HepG2 (cell line): ENCODE measurements around the gene ASTN2. TPM values are rescaled to one million over a fixed set of nuclear protein-coding genes. Genes with fewer than 3 reads are reported as not detected.

Source experiments
- ATAC-seq: fragments of 200-7000 bp; cut with Tn5 transposase; 3 replicates; pipeline ENCODE4 v1.9.1; 2020; ENCODE audit warnings: mild to moderate bottlenecking, moderate library complexity
- BruUV-seq: library from RNA; stranded (reverse); fragments of 400-500 nt; replicated peaks from 2 replicates; lab custom pipeline; 2021; lab: Mats Ljungman, UMichigan
- CTCF ChIA-PET: fragments of 300-600 bp; formaldehyde crosslinking; extraction: SDS; loops from one replicate; lab custom pipeline; 2021; ENCODE audit warnings: low total read pairs, inconsistent platforms, low intra/inter-chr PET ratio; lab: Yijun Ruan, JAX
- POLR2A ChIA-PET: fragments of 350-600 bp; sonication (Branson Sonifier 250); formaldehyde crosslinking; loops from one replicate; lab custom pipeline; 2020; ENCODE audit warnings: antibody characterized with exemption, inconsistent platforms; lab: Yijun Ruan, JAX
- DNase-seq: peaks from one replicate; pipeline ENCODE4 v3.0.0-alpha.2; 2015; ENCODE audit warnings: low spot score
- FAIRE-seq: peaks from 3 replicates; lab custom pipeline; 2011; peaks lifted over from hg19 to GRCh38; lab: Jason Lieb, UNC
- H2AFZ ChIP-seq: one replicate; pipeline ENCODE4 v1.6.1; 2011; ENCODE audit warnings: low read length, inconsistent platforms
- H3K27ac ChIP-seq: fragments of 300-600 bp; 3 replicates; pipeline ENCODE4 v1.8.0; 2011; ENCODE audit warnings: mixed run types, mild to moderate bottlenecking, mixed read lengths, low read length, inconsistent platforms; ENCODE audit not compliant: insufficient read depth; ENCODE audit errors: extremely low read length
- H3K27me3 ChIP-seq, 2 experiments: fragments of 200-600 bp in 1 of 2; 2 replicates in 1 of 2; 3 replicates in 1 of 2; pipeline versions ENCODE4 v1.6.0 to v1.8.0; 2011; ENCODE audit warnings: low read length in 2 of 2, mild to moderate bottlenecking in 2 of 2, moderate library complexity in 2 of 2, inconsistent platforms in 1 of 2; ENCODE audit not compliant: insufficient read depth in 2 of 2, control insufficient read depth in 1 of 2
- H3K36me3 ChIP-seq, 2 experiments: fragments of 200-600 bp in 1 of 2; replicated peaks in 1 of 2; 2 replicates in 1 of 2; 3 replicates in 1 of 2; pipeline versions ENCODE4 v1.5.1 to v1.8.0; 2011; ENCODE audit warnings: low read length in 2 of 2, inconsistent platforms in 1 of 2; ENCODE audit not compliant: insufficient read depth in 2 of 2, control insufficient read depth in 1 of 2
- H3K4me1 ChIP-seq: 2 replicates; pipeline ENCODE4 v1.5.1; 2012; ENCODE audit warnings: low read length, inconsistent platforms; ENCODE audit not compliant: insufficient read depth
- H3K4me2 ChIP-seq: 2 replicates; pipeline ENCODE4 v1.6.0; 2011; ENCODE audit warnings: low read depth, low read length, inconsistent platforms
- H3K4me3 ChIP-seq, 3 experiments: fragments of 200-600 bp in 1 of 3; sonication (generic), shearing (Covaris generic) in 1 of 3; replicated peaks in 1 of 3; 2 replicates each; pipeline ENCODE4 v1.5.1; 2011 to 2016; ENCODE audit warnings: low read length in 3 of 3, inconsistent platforms in 2 of 3, low read depth in 2 of 3, mild to moderate bottlenecking in 2 of 3, control low read depth in 1 of 3, mixed read lengths in 1 of 3; ENCODE audit not compliant: insufficient read depth in 1 of 3
- H3K79me2 ChIP-seq: one replicate; pipeline ENCODE4 v1.6.1; 2011; ENCODE audit warnings: low read length, inconsistent platforms; ENCODE audit not compliant: insufficient read depth
- H3K9ac ChIP-seq: 2 replicates; pipeline ENCODE4 v1.6.0; 2011; ENCODE audit warnings: mild to moderate bottlenecking, low read depth, low read length, inconsistent platforms; ENCODE audit not compliant: insufficient read depth
- H3K9me3 ChIP-seq: 2 replicates; pipeline ENCODE4 v1.5.1; 2012; ENCODE audit warnings: mild to moderate bottlenecking, low read length
- H4K20me1 ChIP-seq: 2 replicates; pipeline ENCODE4 v1.6.0; 2011; ENCODE audit warnings: inconsistent platforms, mild to moderate bottlenecking, low read length, moderate library complexity; ENCODE audit not compliant: insufficient read depth
- CEBPB ChIP-seq: IDR thresholded peaks from 2 replicates; pipeline ENCODE4 v1.6.1; 2011; ENCODE audit warnings: low read depth, low read length, improper control_type of control experiment, borderline replicate concordance
- GMEB2 ChIP-seq: IDR thresholded peaks from 2 replicates; pipeline ENCODE4 v1.6.1; 2016; ENCODE audit warnings: missing biosample characterization, missing genetic modification reagents, low read depth
- HBP1 ChIP-seq: IDR thresholded peaks from 2 replicates; pipeline ENCODE4 v1.6.1; 2016; ENCODE audit warnings: low read depth, control low read depth
- KDM5B ChIP-seq: sonication (generic); formaldehyde crosslinking; IDR thresholded peaks from 2 replicates; pipeline ENCODE4 v1.4.0; 2020; ENCODE audit warnings: missing genetic modification reagents, mild to moderate bottlenecking, borderline replicate concordance
- SAP130 ChIP-seq: IDR thresholded peaks from 2 replicates; pipeline ENCODE4 v1.6.1; 2016; ENCODE audit warnings: low read depth
- SPEN ChIP-seq: sonication (generic); formaldehyde crosslinking; IDR thresholded peaks from 2 replicates; pipeline ENCODE4 v1.5.1; 2020; ENCODE audit warnings: low read depth, mild to moderate bottlenecking, missing genetic modification reagents
- ZNF138 ChIP-seq: sonication (generic); formaldehyde crosslinking; IDR thresholded peaks from 2 replicates; pipeline ENCODE4 v1.5.0; 2020; ENCODE audit warnings: mild to moderate bottlenecking, low read depth, missing genetic modification reagents
- WGBS: methylation state at CpG from one replicate; pipeline ENCODE4 v1.1.6; 2017; ENCODE audit warnings: low lambda C conversion rate; 5-methylcytosine and 5-hydroxymethylcytosine counted together
- in situ Hi-C: cut with HindIII; loops from 2 replicates; pipeline ENCODE4 v1.10.0; 2017; ENCODE audit warnings: low pct_unique_long_range_greater_than_20kb; ENCODE audit not compliant: extremely low pct_ligation_motif_present
- intact Hi-C: fragments of 100-400 bp; cut with micrococcal nuclease; formaldehyde crosslinking; loops from one replicate; pipeline ENCODE4 v1.10.0; 2022; ENCODE audit not compliant: unreplicated experiment
- polyA plus RNA-seq, 8 experiments: library from polyadenylated mRNA; depleted of rRNA in 3 of 8; stranded (reverse) in 7 of 8; unstranded in 1 of 8; fragments of >200 nt; fragmentation: Illumina TruSeq in 4 of 8; extraction: Trizol in 4 of 8; gene quantifications; 2 replicates each; pipeline versions ENCODE4 v1.2.1 to v1.2.3, GENCODE V29; 2011 to 2016; ENCODE audit warnings: low read depth in 4 of 8, missing spikeins in 1 of 8, mixed read lengths in 1 of 8; ENCODE audit not compliant: insufficient read depth in 1 of 8
- total RNA-seq, 5 experiments: library from RNA; depleted of rRNA; stranded (reverse); fragments of >200 nt; fragmentation: Illumina TruSeq; extraction: Trizol; gene quantifications; 2 replicates each; pipeline ENCODE4 v1.2.3, GENCODE V29; 2016; ENCODE audit warnings: low read depth in 1 of 5

ASTN2 gene
- total and polyA plus RNA-seq, 2 of the 13 experiments (the other 11 are each of a cell fraction or from before 2014, with no cell fraction given) = 5.2 to 13.5 TPM

GRCh38 chr9:116656977-116657376 lies 757.9 kb downstream of the ASTN2 start:
- no peak overlapping the region for H2AFZ ChIP-seq
- DNase-seq = no peak
- no peak for TF ChIP-seq CEBPB
- no peak for TF ChIP-seq HBP1 (CRISPR knock-in tag)
- no peak for TF ChIP-seq GMEB2 (CRISPR knock-in tag)
- TF ChIP-seq KDM5B (CRISPR knock-in tag) = no peak
- TF ChIP-seq SPEN = no peak
- no peak for TF ChIP-seq SAP130 (CRISPR knock-in tag)
- TF ChIP-seq ZNF138 (CRISPR knock-in tag) = no peak
- TF ChIP-seq, all 625 proteins: peak for 0
- H3K9ac ChIP-seq = no peak overlapping the region
- no peak overlapping the region for H3K4me2 ChIP-seq
- H3K27ac ChIP-seq = no peak overlapping the region
- no peaks in the 10 kb centered on the region for H4K20me1 ChIP-seq
- ChIA-PET POLR2A (no interaction called here), CTCF (no interaction called here)
- no peak overlapping the region for H3K4me3 ChIP-seq
- in situ Hi-C loops = loop anchor here (10.0 kb wide), 1 partner anchor 1062 kb away; no protein-coding TSS in a partner anchor
- no peaks in the 10 kb centered on the region for H3K27me3 ChIP-seq
- no peak for ATAC-seq
- H3K4me1 ChIP-seq = peaks cover 25% of the 10 kb centered on the region
- intact Hi-C loops = loop anchor here (1.0 kb wide), 1 partner anchor 28 kb away; no protein-coding TSS in a partner anchor
- no peaks in the 10 kb centered on the region for H3K79me2 ChIP-seq
- no peaks in the 10 kb centered on the region for H3K36me3 ChIP-seq
- H3K9me3 ChIP-seq = no peaks in the 10 kb centered on the region
- 89% methylated on average over 2 of the region's 2 CpGs for WGBS
- BruUV-seq = no TSS peak
- FAIRE-seq = no peak
